MCF 10A (cell line): Measurements from ENCODE around the gene HBG1. TPM values are rescaled to one million over a fixed set of nuclear protein-coding genes. Genes with fewer than 3 reads are reported as not detected.
"Not testable (repeated sequence)": the region's sequence is repeated elsewhere in the genome, so short reads cannot be mapped to it uniquely, and the experiment has no call there.

Experiments used
- BruUV-seq: library from RNA; stranded (reverse); fragments of 400-500 nt; replicated peaks from 2 replicates; lab custom pipeline; 2021; lab: Mats Ljungman, UMichigan
- CTCF ChIA-PET: fragments of 300-600 bp; sonication (Branson Sonifier 250); formaldehyde crosslinking; extraction: SDS; loops from one replicate; lab custom pipeline; 2021; ENCODE audit warnings: antibody characterized with exemption, inconsistent platforms; lab: Yijun Ruan, JAX
- POLR2A ChIA-PET: fragments of 300-600, 350-650 bp; sonication (Branson Sonifier 250); formaldehyde crosslinking; extraction: SDS; loops from one replicate; lab custom pipeline; 2020; ENCODE audit warnings: antibody characterized with exemption, inconsistent platforms; lab: Yijun Ruan, JAX
- DNase-seq: peaks from one replicate; pipeline ENCODE4 v3.0.0-alpha.2; 2018; ENCODE audit not compliant: unreplicated experiment
- H3K27ac Mint-ChIP-seq: one replicate; pipeline ENCODE4 v1.8.0; 2022; ENCODE audit warnings: mild to moderate bottlenecking, low read depth, mixed read lengths; ENCODE audit not compliant: unreplicated experiment
- H3K27me3 Mint-ChIP-seq: one replicate; pipeline ENCODE4 v1.8.0; 2022; ENCODE audit warnings: mixed read lengths; ENCODE audit not compliant: insufficient read depth, unreplicated experiment
- H3K36me3 Mint-ChIP-seq: one replicate; pipeline ENCODE4 v1.8.0; 2022; ENCODE audit warnings: mild to moderate bottlenecking, moderate library complexity, mixed read lengths; ENCODE audit not compliant: insufficient read depth, unreplicated experiment
- H3K4me1 Mint-ChIP-seq: one replicate; pipeline ENCODE4 v1.8.0; 2022; ENCODE audit warnings: mixed read lengths; ENCODE audit not compliant: insufficient read depth, unreplicated experiment
- H3K4me3 Mint-ChIP-seq: one replicate; pipeline ENCODE4 v1.8.0; 2022; ENCODE audit warnings: mild to moderate bottlenecking, moderate library complexity, mixed read lengths; ENCODE audit not compliant: unreplicated experiment
- H3K9me3 Mint-ChIP-seq: one replicate; pipeline ENCODE4 v1.8.0; 2022; ENCODE audit warnings: mixed read lengths; ENCODE audit not compliant: unreplicated experiment
- CTCF ChIP-seq: fragments of 200-600 bp; IDR thresholded peaks from one replicate; pipeline ENCODE4 v1.8.0; 2022; ENCODE audit warnings: antibody characterized with exemption, mild to moderate bottlenecking; ENCODE audit not compliant: unreplicated experiment
- intact Hi-C: fragments of 100-400 bp; cut with micrococcal nuclease; formaldehyde crosslinking; loops from 2 replicates; pipeline ENCODE4 v1.14.1; 2022
- total RNA-seq: library from RNA; stranded (reverse); gene quantifications from 2 replicates; pipeline ENCODE4 v1.2.3, GENCODE V29; 2022

HBG1 gene
- total RNA-seq, 1 experiment from 2014 or later: not detected

- Mint-ChIP-seq H3K27me3 (peaks cover 64% of the 10 kb centered on the region), H3K27ac (no peak overlapping the region), H3K9me3 (no peaks in the 10 kb centered on the region), H3K36me3 (no peaks in the 10 kb centered on the region), H3K4me1 (no peaks in the 10 kb centered on the region), H3K4me3 (no peak overlapping the region)
- intact Hi-C loops: no loop called here
- no TSS peak for BruUV-seq
- TF ChIP-seq CTCF: no peak
- no peak for DNase-seq
- ChIA-PET CTCF (no interaction called here), POLR2A (no interaction called here)
These were observed 16.2 kb upstream of the HBG1 start for GRCh38 chr11:5265832-5266231.

- Mint-ChIP-seq H3K4me1 (peaks cover 10% of the 10 kb centered on the region), H3K4me3 (no peak overlapping the region), H3K27me3 (peaks cover 17% of the 10 kb centered on the region), H3K27ac (no peak overlapping the region), H3K9me3 (no peaks in the 10 kb centered on the region), H3K36me3 (no peaks in the 10 kb centered on the region)
- intact Hi-C loops: no loop called here
- no TSS peak for BruUV-seq
- TF ChIP-seq CTCF: no peak
- CTCF ChIA-PET: no interaction called here
- DNase-seq: peak; percentile 13
- POLR2A ChIA-PET: no interaction called here
These were observed 9.0 kb upstream of the HBG1 start for GRCh38 chr11:5258543-5259262.

GRCh38 chr11:5257296-5257695 is 7.6 kb upstream of the HBG1 start:
- no TSS peak for BruUV-seq

DNA sequence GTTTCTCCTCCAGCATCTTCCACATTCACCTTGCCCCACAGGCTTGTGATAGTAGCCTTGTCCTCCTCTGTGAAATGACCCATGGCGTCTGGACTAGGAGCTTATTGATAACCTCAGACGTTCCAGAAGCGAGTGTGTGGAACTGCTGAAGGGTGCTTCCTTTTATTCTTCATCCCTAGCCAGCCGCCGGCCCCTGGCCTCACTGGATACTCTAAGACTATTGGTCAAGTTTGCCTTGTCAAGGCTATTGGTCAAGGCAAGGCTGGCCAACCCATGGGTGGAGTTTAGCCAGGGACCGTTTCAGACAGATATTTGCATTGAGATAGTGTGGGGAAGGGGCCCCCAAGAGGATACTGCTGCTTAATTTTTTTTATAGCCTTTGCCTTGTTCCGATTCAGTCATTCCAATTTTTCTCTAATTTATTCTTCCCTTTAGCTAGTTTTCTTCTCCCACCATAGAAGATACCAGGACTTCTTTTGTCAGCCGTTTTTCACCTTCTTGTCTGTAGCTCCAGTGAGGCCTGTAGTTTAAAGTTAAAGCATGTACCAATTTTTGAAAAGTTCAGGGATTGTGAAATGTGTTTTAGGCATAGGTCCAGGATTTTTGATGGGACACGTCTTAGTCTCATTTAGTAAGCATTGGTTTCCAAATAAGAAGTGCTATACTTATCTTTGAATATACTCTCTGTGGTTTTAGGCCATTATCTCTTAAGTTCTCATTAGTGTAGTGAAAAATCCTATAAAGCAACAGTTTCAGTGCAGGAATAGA is 5.2 kb upstream of the HBG1 start, which contains the start of gene HBG2:
Gene HBG2, minus strand, starts transcription at position 136 of the 768 bp plus-strand sequence. Its CDS starts 53 bp downstream, at position 83.
- H3K9me3 Mint-ChIP-seq, H3K36me3 Mint-ChIP-seq, H3K27ac Mint-ChIP-seq, BruUV-seq, POLR2A ChIA-PET, CTCF ChIA-PET, intact Hi-C loops, H3K4me3 Mint-ChIP-seq: not testable (repeated sequence)
- peak; percentile 21 for DNase-seq
- H3K4me1 Mint-ChIP-seq: peaks cover 15% of the 10 kb centered on the region
- H3K27me3 Mint-ChIP-seq: peaks cover 20% of the 10 kb centered on the region

More at GRCh38 chr11:5257296-5257695, 7.6 kb upstream of the HBG1 start:
- H3K9me3 Mint-ChIP-seq: no peaks in the 10 kb centered on the region
- H3K27ac Mint-ChIP-seq: no peak overlapping the region
- H3K36me3 Mint-ChIP-seq: no peaks in the 10 kb centered on the region
- CTCF ChIA-PET: no interaction called here
- POLR2A ChIA-PET: no interaction called here
- peaks cover 10% of the 10 kb centered on the region for H3K4me1 Mint-ChIP-seq
- intact Hi-C loops: no loop called here
- H3K4me3 Mint-ChIP-seq: no peak overlapping the region
- TF ChIP-seq CTCF: no peak
- DNase-seq: no peak
- peaks cover 14% of the 10 kb centered on the region for H3K27me3 Mint-ChIP-seq

- H3K27ac Mint-ChIP-seq, CTCF ChIA-PET, intact Hi-C loops, POLR2A ChIA-PET, H3K9me3 Mint-ChIP-seq, DNase-seq, H3K36me3 Mint-ChIP-seq, H3K4me3 Mint-ChIP-seq, BruUV-seq: not testable (repeated sequence)
- peaks cover 16% of the 10 kb centered on the region for H3K4me1 Mint-ChIP-seq
- peaks cover 20% of the 10 kb centered on the region for H3K27me3 Mint-ChIP-seq
These were observed 4.4 kb upstream of the HBG1 start for GRCh38 chr11:5254023-5254422.

DNA sequence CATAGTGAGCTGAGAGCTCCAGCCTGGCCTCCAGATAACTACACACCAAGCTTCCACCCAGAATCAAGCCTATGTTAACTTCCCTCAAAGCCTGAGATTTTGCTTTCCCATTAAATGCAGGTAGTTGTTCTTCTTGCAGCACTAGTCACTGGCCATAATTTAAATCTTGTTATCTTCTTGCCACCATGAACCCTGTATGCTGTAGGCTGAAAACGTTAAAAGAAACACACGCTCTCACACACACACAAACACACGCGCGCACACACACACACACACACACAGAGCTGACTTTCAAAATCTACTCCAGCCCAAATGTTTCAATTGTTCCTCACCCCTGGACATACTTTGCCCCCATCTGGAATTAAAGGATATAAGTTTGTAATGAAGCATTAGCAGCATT is 3.8 kb upstream of the HBG1 start:
- H3K27me3 Mint-ChIP-seq: peaks cover 20% of the 10 kb centered on the region
- peaks cover 16% of the 10 kb centered on the region for H3K4me1 Mint-ChIP-seq
- DNase-seq, H3K4me3 Mint-ChIP-seq, intact Hi-C loops, BruUV-seq, H3K9me3 Mint-ChIP-seq, H3K36me3 Mint-ChIP-seq, POLR2A ChIA-PET, H3K27ac Mint-ChIP-seq, CTCF ChIA-PET: not testable (repeated sequence)
